ENCODE data around the gene RPN2. TPM values are rescaled to one million over a fixed set of nuclear protein-coding genes. Genes with fewer than 3 reads are reported as not detected.

Gene RPN2
- polyA plus RNA-seq, 1 donor from 2014 or later = 151 TPM

DNA sequence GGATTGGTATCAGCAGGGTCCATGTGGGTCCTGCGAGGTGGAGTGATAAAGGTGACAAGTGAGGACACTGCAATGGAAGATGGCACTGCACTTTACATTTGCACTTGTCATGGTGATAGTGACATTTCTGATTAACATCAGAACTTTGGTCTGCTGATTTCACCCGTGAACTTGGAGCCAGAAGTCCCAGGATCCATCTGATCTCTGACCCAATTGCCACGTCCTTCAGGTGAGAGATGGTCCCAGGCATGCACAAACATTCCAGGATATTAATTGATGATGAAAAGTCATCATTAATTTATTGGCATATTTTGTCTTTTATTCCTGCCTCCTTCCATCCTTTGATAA is 92.3 kb downstream of the RPN2 start:
- H3K27ac ChIP-seq (ENCODE audit: low read length) = no peak overlapping the region
- no peaks in the 10 kb centered on the region for H3K79me2 ChIP-seq (replicated peaks; ENCODE audit: insufficient read depth, low read length)
- no peaks in the 10 kb centered on the region for H3K27me3 ChIP-seq (ENCODE audit: insufficient read depth, low read depth, low read length)
- H3F3A ChIP-seq (ENCODE audit: insufficient read depth, low read length, poor library complexity, severe bottlenecking) = peaks cover 5% of the 10 kb centered on the region
- no peak overlapping the region for H2AFZ ChIP-seq (ENCODE audit: low read depth, low read length)
- no peaks in the 10 kb centered on the region for H3K9me2 ChIP-seq (ENCODE audit: insufficient read depth, low read length)
- H3K36me3 ChIP-seq (ENCODE audit: insufficient read depth, low read length) = no peaks in the 10 kb centered on the region
- no peak overlapping the region for H3K4me2 ChIP-seq (ENCODE audit: low read length)
- TF ChIP-seq RAD21 (conservative IDR thresholded peaks at IDR 0.05) (no peak), POLR2AphosphoS5 (IDR thresholded peaks at IDR 0.05) (no peak), EP300 (conservative IDR thresholded peaks at IDR 0.05; ENCODE audit: poor library complexity, severe bottlenecking) (no peak), TAF1 (IDR thresholded peaks at IDR 0.05; ENCODE audit: low read depth) (no peak), SMC3 (conservative IDR thresholded peaks at IDR 0.05; ENCODE audit: poor library complexity) (no peak), EZH2 (IDR thresholded peaks at IDR 0.05; ENCODE audit: borderline replicate concordance, insufficient read depth, low read length, poor library complexity, severe bottlenecking) (no peak), REST (IDR thresholded peaks at IDR 0.05; ENCODE audit: borderline replicate concordance) (no peak), MXI1 (conservative IDR thresholded peaks at IDR 0.05; ENCODE audit: poor library complexity, severe bottlenecking) (no peak)
- TF ChIP-seq, protein P1, sequence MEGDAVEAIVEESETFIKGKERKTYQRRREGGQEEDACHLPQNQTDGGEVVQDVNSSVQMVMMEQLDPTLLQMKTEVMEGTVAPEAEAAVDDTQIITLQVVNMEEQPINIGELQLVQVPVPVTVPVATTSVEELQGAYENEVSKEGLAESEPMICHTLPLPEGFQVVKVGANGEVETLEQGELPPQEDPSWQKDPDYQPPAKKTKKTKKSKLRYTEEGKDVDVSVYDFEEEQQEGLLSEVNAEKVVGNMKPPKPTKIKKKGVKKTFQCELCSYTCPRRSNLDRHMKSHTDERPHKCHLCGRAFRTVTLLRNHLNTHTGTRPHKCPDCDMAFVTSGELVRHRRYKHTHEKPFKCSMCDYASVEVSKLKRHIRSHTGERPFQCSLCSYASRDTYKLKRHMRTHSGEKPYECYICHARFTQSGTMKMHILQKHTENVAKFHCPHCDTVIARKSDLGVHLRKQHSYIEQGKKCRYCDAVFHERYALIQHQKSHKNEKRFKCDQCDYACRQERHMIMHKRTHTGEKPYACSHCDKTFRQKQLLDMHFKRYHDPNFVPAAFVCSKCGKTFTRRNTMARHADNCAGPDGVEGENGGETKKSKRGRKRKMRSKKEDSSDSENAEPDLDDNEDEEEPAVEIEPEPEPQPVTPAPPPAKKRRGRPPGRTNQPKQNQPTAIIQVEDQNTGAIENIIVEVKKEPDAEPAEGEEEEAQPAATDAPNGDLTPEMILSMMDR (IDR thresholded peaks at IDR 0.05; ENCODE audit: poor library complexity, severe bottlenecking) = no peak
- no peaks in the 10 kb centered on the region for H4K20me1 ChIP-seq (ENCODE audit: insufficient read depth)
- H3K4me3 ChIP-seq (ENCODE audit: low read length) = no peak overlapping the region
- H3K9me3 ChIP-seq (ENCODE audit: low read length) = no peaks in the 10 kb centered on the region
- H3K9ac ChIP-seq (ENCODE audit: low read length) = no peak overlapping the region

DNA sequence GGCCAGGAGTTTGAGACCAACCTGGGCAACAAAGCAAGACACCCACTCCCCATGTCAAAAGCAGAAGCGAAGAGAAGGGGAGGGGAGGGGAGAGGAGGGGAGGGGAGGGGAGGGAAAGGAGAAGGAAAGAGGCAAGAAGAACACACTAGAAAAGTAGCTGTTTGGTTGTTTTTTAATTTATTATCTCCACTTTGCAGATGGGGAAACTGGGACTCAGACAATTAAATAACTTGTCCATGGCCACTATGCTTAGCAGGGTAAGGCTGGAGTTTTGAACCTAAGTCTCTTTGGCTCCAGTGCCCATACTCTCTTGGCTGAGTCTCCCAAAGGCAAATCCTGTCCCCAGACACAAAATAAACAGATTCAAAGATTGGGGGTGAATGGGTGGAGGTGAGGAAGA is 94.9 kb downstream of the RPN2 start:
- Histone ChIP-seq H3K9ac (ENCODE audit: low read length) (no peak overlapping the region), H3K9me2 (ENCODE audit: insufficient read depth, low read length) (no peaks in the 10 kb centered on the region), H3K27ac (ENCODE audit: low read length) (no peak overlapping the region)

More for the DNA sequence above, 94.9 kb downstream of the RPN2 start:
- no peaks in the 10 kb centered on the region for H3K27me3 ChIP-seq (ENCODE audit: insufficient read depth, low read depth, low read length)
- no peaks in the 10 kb centered on the region for H3F3A ChIP-seq (ENCODE audit: insufficient read depth, low read length, poor library complexity, severe bottlenecking)
- H2AFZ ChIP-seq (ENCODE audit: low read depth, low read length) = no peak overlapping the region
- H3K36me3 ChIP-seq (ENCODE audit: insufficient read depth, low read length) = no peaks in the 10 kb centered on the region
- H4K20me1 ChIP-seq (ENCODE audit: insufficient read depth) = no peaks in the 10 kb centered on the region
- no peak overlapping the region for H3K4me3 ChIP-seq (ENCODE audit: low read length)
- no peak for TF ChIP-seq POLR2AphosphoS5 (IDR thresholded peaks at IDR 0.05)
- no peak for TF ChIP-seq EZH2 (IDR thresholded peaks at IDR 0.05; ENCODE audit: borderline replicate concordance, insufficient read depth, low read length, poor library complexity, severe bottlenecking)
- no peak for TF ChIP-seq SMC3 (conservative IDR thresholded peaks at IDR 0.05; ENCODE audit: poor library complexity)
- TF ChIP-seq, protein P1 (IDR thresholded peaks at IDR 0.05; ENCODE audit: poor library complexity, severe bottlenecking) = no peak
- no peak for TF ChIP-seq REST (IDR thresholded peaks at IDR 0.05; ENCODE audit: borderline replicate concordance)
- TF ChIP-seq EP300 (conservative IDR thresholded peaks at IDR 0.05; ENCODE audit: poor library complexity, severe bottlenecking) = no peak
- no peak for TF ChIP-seq MXI1 (conservative IDR thresholded peaks at IDR 0.05; ENCODE audit: poor library complexity, severe bottlenecking)
- TF ChIP-seq RAD21 (conservative IDR thresholded peaks at IDR 0.05) = no peak
- TF ChIP-seq TAF1 (IDR thresholded peaks at IDR 0.05; ENCODE audit: low read depth) = no peak
- no peaks in the 10 kb centered on the region for H3K79me2 ChIP-seq (replicated peaks; ENCODE audit: insufficient read depth, low read length)
- no peaks in the 10 kb centered on the region for H3K9me3 ChIP-seq (ENCODE audit: low read length)
- no peak overlapping the region for H3K4me2 ChIP-seq (ENCODE audit: low read length)

Data from neural cell (in vitro differentiated cells).